ENCODE measurements around the gene MRC2. TPM values are rescaled to one million over a fixed set of nuclear protein-coding genes. Genes with fewer than 3 reads are reported as not detected.

MRC2 gene
- total and polyA plus RNA-seq, 9 of the 15 experiments (the other 6 are each of a cell fraction or from before 2014, with no cell fraction given): 0.28 to 11.5 (median 6.6) TPM

DNA sequence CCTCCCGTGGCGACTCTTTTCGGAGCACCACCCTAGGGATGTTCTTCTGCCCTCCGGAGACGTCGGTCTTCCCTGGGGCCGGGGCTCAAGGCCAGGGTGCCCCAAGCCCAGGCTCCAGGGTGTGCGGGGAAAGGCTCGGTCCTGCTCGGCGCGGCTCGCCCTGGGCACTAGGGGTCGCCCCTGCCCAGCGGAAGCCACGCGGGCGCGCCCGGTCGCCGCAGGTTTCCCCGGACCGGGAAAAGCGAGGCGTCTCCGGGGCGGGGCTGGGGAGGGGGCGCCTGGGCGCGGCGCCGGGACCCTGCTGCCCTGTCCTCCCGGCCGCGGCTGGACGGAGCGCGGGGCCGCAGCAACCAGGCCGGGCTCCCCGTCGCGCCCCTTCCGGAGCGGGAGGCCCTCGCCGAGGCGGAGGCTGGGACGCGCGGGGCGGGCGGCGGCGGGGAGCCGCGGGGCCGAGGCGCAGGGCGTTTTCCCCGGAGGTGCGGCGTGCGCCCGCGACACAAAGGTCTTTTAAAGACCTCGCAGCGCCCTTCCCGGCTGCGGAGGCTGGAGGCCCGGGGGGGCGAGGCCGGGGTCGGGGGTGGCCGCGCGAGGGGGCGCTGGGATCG is 76.4 kb downstream of the MRC2 start (continued):
- TF ChIP-seq ZFP30 (CRISPR knock-in tag; IDR thresholded peaks at IDR 0.05; ENCODE audit: borderline replicate concordance) (no peak), TBP (optimal IDR thresholded peaks at IDR 0.05; ENCODE audit: low read depth, low read length) (no peak), ZEB2 (IDR thresholded peaks at IDR 0.05) (no peak), GABPB1 (CRISPR knock-in tag; IDR thresholded peaks at IDR 0.05) (no peak), POLR2B (IDR thresholded peaks at IDR 0.05; ENCODE audit: low read depth, partially characterized antibody) (no peak), FOXJ3 (CRISPR knock-in tag; IDR thresholded peaks at IDR 0.05) (no peak), KDM1A (IDR thresholded peaks at IDR 0.05) (no peak), PURB (CRISPR knock-in tag; IDR thresholded peaks at IDR 0.05; ENCODE audit: low read depth) (no peak)
- TF ChIP-seq, protein P1, sequence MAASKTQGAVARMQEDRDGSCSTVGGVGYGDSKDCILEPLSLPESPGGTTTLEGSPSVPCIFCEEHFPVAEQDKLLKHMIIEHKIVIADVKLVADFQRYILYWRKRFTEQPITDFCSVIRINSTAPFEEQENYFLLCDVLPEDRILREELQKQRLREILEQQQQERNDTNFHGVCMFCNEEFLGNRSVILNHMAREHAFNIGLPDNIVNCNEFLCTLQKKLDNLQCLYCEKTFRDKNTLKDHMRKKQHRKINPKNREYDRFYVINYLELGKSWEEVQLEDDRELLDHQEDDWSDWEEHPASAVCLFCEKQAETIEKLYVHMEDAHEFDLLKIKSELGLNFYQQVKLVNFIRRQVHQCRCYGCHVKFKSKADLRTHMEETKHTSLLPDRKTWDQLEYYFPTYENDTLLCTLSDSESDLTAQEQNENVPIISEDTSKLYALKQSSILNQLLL (CRISPR knock-in tag; IDR thresholded peaks at IDR 0.05; ENCODE audit: borderline replicate concordance): no peak
- TF ChIP-seq, protein P2, sequence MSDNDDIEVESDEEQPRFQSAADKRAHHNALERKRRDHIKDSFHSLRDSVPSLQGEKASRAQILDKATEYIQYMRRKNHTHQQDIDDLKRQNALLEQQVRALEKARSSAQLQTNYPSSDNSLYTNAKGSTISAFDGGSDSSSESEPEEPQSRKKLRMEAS (CRISPR knock-in tag; IDR thresholded peaks at IDR 0.05): 0 out of 2 replicates have a peak, but pooled peaks have one; percentile 17
- TF ChIP-seq, protein P3, sequence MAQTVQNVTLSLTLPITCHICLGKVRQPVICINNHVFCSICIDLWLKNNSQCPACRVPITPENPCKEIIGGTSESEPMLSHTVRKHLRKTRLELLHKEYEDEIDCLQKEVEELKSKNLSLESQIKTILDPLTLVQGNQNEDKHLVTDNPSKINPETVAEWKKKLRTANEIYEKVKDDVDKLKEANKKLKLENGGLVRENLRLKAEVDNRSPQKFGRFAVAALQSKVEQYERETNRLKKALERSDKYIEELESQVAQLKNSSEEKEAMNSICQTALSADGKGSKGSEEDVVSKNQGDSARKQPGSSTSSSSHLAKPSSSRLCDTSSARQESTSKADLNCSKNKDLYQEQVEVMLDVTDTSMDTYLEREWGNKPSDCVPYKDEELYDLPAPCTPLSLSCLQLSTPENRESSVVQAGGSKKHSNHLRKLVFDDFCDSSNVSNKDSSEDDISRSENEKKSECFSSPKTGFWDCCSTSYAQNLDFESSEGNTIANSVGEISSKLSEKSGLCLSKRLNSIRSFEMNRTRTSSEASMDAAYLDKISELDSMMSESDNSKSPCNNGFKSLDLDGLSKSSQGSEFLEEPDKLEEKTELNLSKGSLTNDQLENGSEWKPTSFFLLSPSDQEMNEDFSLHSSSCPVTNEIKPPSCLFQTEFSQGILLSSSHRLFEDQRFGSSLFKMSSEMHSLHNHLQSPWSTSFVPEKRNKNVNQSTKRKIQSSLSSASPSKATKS (CRISPR knock-in tag; IDR thresholded peaks at IDR 0.05): no peak
- TF ChIP-seq, protein P4, sequence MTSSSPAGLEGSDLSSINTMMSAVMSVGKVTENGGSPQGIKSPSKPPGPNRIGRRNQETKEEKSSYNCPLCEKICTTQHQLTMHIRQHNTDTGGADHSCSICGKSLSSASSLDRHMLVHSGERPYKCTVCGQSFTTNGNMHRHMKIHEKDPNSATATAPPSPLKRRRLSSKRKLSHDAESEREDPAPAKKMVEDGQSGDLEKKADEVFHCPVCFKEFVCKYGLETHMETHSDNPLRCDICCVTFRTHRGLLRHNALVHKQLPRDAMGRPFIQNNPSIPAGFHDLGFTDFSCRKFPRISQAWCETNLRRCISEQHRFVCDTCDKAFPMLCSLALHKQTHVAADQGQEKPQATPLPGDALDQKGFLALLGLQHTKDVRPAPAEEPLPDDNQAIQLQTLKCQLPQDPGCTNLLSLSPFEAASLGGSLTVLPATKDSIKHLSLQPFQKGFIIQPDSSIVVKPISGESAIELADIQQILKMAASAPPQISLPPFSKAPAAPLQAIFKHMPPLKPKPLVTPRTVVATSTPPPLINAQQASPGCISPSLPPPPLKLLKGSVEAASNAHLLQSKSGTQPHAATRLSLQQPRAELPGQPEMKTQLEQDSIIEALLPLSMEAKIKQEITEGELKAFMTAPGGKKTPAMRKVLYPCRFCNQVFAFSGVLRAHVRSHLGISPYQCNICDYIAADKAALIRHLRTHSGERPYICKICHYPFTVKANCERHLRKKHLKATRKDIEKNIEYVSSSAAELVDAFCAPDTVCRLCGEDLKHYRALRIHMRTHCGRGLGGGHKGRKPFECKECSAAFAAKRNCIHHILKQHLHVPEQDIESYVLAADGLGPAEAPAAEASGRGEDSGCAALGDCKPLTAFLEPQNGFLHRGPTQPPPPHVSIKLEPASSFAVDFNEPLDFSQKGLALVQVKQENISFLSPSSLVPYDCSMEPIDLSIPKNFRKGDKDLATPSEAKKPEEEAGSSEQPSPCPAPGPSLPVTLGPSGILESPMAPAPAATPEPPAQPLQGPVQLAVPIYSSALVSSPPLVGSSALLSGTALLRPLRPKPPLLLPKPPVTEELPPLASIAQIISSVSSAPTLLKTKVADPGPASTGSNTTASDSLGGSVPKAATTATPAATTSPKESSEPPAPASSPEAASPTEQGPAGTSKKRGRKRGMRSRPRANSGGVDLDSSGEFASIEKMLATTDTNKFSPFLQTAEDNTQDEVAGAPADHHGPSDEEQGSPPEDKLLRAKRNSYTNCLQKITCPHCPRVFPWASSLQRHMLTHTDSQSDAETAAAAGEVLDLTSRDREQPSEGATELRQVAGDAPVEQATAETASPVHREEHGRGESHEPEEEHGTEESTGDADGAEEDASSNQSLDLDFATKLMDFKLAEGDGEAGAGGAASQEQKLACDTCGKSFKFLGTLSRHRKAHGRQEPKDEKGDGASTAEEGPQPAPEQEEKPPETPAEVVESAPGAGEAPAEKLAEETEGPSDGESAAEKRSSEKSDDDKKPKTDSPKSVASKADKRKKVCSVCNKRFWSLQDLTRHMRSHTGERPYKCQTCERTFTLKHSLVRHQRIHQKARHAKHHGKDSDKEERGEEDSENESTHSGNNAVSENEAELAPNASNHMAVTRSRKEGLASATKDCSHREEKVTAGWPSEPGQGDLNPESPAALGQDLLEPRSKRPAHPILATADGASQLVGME (CRISPR knock-in tag; IDR thresholded peaks at IDR 0.05): no peak
- TF ChIP-seq, protein P5, sequence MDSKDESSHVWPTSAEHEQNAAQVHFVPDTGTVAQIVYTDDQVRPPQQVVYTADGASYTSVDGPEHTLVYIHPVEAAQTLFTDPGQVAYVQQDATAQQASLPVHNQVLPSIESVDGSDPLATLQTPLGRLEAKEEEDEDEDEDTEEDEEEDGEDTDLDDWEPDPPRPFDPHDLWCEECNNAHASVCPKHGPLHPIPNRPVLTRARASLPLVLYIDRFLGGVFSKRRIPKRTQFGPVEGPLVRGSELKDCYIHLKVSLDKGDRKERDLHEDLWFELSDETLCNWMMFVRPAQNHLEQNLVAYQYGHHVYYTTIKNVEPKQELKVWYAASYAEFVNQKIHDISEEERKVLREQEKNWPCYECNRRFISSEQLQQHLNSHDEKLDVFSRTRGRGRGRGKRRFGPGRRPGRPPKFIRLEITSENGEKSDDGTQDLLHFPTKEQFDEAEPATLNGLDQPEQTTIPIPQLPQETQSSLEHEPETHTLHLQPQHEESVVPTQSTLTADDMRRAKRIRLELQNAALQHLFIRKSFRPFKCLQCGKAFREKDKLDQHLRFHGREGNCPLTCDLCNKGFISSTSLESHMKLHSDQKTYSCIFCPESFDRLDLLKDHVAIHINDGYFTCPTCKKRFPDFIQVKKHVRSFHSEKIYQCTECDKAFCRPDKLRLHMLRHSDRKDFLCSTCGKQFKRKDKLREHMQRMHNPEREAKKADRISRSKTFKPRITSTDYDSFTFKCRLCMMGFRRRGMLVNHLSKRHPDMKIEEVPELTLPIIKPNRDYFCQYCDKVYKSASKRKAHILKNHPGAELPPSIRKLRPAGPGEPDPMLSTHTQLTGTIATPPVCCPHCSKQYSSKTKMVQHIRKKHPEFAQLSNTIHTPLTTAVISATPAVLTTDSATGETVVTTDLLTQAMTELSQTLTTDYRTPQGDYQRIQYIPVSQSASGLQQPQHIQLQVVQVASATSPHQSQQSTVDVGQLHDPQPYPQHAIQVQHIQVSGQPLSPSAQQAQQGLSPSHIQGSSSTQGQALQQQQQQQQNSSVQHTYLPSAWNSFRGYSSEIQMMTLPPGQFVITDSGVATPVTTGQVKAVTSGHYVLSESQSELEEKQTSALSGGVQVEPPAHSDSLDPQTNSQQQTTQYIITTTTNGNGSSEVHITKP (IDR thresholded peaks at IDR 0.05; ENCODE audit: partially characterized antibody): no peak

Measured in K562 (cell line).